ENCODE data around the gene VN1R5.

DNA sequence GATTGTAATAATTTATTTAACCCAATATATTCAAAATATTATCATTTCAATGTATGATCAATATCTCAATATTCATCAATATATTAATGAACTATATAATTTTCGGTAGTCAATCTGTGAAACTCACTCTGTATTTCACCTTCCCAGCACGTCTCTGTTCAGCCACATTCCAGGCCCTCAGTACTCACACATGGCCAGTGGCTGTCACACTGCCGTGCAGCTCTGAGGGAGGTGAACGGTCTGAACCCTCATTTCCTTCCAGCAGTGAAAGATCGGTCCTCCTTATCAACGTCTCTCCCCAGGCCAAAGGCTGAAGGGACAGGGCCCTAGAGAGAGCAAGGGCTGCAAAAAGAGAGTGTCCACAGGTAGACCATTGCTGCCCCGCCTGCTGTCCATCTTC, 44.5 kb upstream of the VN1R5 start:
- TF ChIP-seq, protein P1, sequence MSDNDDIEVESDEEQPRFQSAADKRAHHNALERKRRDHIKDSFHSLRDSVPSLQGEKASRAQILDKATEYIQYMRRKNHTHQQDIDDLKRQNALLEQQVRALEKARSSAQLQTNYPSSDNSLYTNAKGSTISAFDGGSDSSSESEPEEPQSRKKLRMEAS (IDR thresholded peaks at IDR 0.05; ENCODE audit: insufficient read depth, insufficient read length), result no peak
- TF ChIP-seq, protein P2, sequence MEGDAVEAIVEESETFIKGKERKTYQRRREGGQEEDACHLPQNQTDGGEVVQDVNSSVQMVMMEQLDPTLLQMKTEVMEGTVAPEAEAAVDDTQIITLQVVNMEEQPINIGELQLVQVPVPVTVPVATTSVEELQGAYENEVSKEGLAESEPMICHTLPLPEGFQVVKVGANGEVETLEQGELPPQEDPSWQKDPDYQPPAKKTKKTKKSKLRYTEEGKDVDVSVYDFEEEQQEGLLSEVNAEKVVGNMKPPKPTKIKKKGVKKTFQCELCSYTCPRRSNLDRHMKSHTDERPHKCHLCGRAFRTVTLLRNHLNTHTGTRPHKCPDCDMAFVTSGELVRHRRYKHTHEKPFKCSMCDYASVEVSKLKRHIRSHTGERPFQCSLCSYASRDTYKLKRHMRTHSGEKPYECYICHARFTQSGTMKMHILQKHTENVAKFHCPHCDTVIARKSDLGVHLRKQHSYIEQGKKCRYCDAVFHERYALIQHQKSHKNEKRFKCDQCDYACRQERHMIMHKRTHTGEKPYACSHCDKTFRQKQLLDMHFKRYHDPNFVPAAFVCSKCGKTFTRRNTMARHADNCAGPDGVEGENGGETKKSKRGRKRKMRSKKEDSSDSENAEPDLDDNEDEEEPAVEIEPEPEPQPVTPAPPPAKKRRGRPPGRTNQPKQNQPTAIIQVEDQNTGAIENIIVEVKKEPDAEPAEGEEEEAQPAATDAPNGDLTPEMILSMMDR (IDR thresholded peaks at IDR 0.05; ENCODE audit: extremely low read depth in 1 of 2, insufficient read depth in 1 of 2, low read depth in 1 of 2, low read length in 2 of 2), result no peak
- TF ChIP-seq POLR2A (IDR thresholded peaks at IDR 0.05; ENCODE audit: low read depth, low read length) (no peak), GATA2 (IDR thresholded peaks at IDR 0.05; ENCODE audit: insufficient read depth, insufficient read length, low read depth, low read length) (no peak), EZH2 (IDR thresholded peaks at IDR 0.05; ENCODE audit: borderline replicate concordance, low read depth, low read length, severe bottlenecking) (no peak), POLR2AphosphoS5 (IDR thresholded peaks at IDR 0.05; ENCODE audit: insufficient read depth, low read depth, low read length) (no peak), JUN (IDR thresholded peaks at IDR 0.05; ENCODE audit: borderline replicate concordance, insufficient read depth, insufficient read length, low read depth) (no peak), MYC (IDR thresholded peaks at IDR 0.05; ENCODE audit: low read depth, low read length) (no peak), FOS (IDR thresholded peaks at IDR 0.05; ENCODE audit: borderline replicate concordance, insufficient read depth, low read length) (no peak)

Data from endothelial cell of umbilical vein (primary cell).